HG03521 (cell line): ENCODE data around the gene SH3RF1.
"Not testable (repeated sequence)": the region's sequence is repeated elsewhere in the genome, so short reads cannot be mapped to it uniquely, and the experiment has no call there.

ENCODE experiments used
- ATAC-seq: cut with Tn5 transposase; IDR thresholded peaks from one replicate; pipeline ENCODE4 v1.9.1; 2021; ENCODE audit warnings: mild to moderate bottlenecking, moderate library complexity; ENCODE audit not compliant: unreplicated experiment

The SH3RF1 gene

GRCh38 chr4:169229571-169230028 is 41.2 kb downstream of the SH3RF1 start:
- ATAC-seq = no peak

- ATAC-seq = no peak
Observed at GRCh38 chr4:169228076-169228475, 42.7 kb downstream of the SH3RF1 start.

GRCh38 chr4:169226565-169226964 is 44.2 kb downstream of the SH3RF1 start:
- no peak for ATAC-seq

GRCh38 chr4:169225812-169226211 is 44.9 kb downstream of the SH3RF1 start:
- no peak for ATAC-seq

DNA sequence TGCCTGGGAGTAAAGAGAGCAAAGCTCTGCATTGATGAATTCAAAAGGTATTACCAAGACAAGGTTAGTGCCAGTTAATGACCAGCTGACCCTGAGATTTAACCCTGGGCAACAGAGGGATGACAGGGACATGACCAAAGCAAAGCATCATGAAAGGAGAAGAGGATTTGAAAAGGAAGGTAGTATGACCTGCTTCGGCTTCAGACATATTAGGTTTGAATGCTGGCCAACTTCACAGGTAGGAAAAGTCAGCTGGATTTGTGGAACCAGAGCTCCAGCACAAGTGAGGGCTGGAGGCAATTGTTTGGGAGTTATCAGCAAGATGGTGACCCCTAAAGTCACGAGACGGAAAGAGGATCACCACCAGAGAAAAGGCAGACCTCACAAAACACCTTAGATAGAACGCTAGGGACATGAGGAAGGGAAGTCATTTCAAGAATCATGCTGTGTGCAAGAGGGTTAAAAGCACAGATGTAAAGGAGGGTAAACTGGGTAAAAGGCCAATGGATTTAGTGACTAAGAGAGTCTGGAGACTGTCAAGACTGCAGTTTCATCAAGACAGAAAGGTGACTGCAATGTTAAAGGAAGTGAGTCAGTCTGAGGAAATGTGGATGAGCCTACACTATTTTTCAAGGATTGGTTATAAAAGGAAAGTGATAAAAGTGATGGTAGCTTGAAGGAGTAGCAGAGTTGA is 45.6 kb downstream of the SH3RF1 start:
- ATAC-seq = no peak

DNA sequence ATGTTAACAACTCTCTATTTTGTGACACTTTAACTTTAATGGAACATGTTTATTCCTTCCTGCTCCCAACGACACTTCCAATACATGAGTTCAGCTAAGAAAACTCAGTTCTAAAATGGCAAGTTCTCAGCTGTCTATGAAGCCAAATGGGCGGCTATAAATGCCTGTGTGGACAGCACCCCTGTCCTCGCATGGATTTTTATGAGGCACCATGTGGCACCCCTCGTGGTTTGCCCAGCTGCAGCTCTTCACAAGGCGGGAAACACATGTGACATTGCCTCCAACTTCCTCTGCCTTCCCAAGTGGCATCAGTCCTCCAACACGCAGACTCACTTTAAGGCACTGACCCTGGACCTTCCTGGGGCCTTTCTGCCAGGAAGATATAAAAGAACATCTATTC is 48.0 kb downstream of the SH3RF1 start:
- no peak for ATAC-seq

DNA sequence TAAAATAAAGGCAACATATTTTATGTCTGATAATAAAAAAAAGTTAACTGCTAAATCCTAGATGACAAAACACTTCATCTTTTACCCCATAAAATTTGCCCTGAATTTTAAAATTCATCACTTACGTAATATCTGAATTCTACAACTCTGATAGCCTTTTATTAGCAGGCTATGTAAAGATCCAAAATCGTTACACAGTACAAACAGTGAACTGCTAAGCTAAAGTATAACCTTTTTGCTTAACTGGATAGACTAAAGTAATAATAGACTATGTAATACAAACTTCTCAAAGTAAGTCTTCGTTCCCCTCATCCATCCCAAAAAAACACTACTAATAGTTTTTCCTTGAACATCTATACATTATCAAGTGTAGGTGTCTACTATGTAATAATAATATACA is 49.1 kb downstream of the SH3RF1 start:
- no peak for ATAC-seq

- ATAC-seq = no peak
Observed at GRCh38 chr4:169220854-169221411, 49.8 kb downstream of the SH3RF1 start.

- no peak for ATAC-seq
Observed at GRCh38 chr4:169220447-169220846, 50.3 kb downstream of the SH3RF1 start.

- ATAC-seq = no peak
Observed at GRCh38 chr4:169219440-169219839, 51.3 kb downstream of the SH3RF1 start.

DNA sequence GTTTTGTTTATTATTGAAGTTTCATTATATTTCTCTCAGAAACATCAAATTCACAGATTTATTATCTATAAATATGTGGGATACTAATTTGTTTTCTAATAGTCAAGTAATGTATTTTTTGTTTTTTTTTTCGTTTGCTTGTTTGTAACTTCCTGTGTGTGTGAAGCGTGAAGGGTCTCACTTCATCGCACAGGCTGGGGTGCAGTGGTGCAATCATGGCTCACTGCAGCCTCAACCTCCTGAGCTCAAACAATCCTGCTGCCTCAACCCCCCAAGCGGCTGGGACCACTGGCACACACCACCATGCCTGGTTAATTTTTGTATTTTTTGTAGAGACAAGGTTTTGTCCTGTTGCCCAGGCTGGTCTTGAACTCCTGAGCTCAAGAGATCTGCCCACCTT is 55.1 kb downstream of the SH3RF1 start:
- no peak for ATAC-seq

GRCh38 chr4:169212981-169213380 is 57.8 kb downstream of the SH3RF1 start:
- no peak for ATAC-seq

- ATAC-seq = peak; percentile 81
Observed at GRCh38 chr4:169210504-169211118, 60.1 kb downstream of the SH3RF1 start.

DNA sequence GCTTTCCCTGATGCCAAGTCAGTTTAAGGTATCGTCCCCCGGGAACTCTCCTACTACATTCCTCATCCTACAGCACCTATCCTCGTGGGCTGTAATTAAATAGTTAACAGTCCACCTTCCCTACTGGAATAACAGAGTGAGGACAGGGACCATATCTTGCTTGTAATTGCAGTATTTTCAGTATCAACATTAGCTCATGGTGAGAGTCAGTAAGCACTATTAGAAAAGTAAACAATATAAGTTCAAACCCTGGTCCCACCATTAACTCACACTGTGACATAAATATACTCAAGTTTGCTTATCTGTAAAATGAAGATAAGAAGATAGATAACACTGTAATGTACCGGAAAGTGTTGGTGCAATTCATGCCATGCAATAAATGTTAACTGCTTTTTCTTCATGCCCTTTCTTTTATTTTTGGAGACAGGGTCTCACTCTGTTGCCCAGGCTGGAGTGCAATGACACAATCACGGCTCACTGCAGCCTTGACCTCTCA is 61.3 kb downstream of the SH3RF1 start:
- no peak for ATAC-seq

- ATAC-seq = no peak
Observed at GRCh38 chr4:169208516-169208915, 62.2 kb downstream of the SH3RF1 start.

DNA sequence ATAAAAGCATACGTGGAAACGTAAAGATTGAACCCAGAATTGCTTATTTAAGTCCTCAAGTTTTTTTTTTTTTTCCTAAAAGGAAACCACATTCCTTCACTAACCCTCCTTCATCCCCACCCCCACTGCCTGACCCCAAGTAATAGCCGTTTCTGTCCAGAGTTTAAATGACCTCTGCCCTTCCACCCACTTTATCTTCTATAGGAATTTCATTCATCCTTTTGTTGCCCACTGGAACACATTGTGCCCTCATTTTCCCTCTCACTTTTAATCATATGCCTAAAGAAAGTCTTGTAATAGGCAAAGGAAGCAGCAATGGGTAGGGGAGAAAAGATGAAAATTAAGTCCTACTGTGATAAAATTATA is 62.7 kb downstream of the SH3RF1 start:
- ATAC-seq = no peak

DNA sequence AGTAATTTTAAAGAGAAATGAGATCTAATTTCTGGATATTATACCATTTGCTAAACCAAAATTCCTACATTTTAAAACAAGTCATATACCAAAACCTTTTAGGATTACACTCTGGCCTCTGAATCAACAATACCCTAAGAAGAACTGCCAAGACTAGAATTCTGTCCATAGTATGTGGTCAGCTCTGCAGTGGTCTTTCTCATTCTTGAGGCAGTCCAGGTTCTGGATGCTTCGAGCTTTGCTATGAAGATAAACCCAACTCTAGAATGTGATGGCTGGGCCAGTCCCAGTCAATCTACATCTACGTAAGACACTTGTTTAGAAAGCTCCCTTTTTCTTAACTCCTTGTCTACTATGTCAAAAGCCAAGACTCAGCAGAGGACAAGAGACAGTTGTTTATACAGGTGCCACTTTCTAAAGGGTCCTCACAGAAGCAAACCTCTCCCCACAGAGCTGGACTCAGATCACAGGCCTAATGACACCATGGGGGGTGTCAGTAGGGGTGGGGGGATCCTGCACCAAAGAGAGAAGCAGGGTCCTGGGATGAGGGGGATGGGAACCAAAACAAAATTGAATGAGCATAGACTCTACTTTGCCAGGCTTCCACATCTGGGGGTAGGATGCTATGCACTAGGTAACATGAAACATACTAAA is 63.2 kb downstream of the SH3RF1 start:
- ATAC-seq = no peak

- ATAC-seq = no peak
Observed at GRCh38 chr4:169205744-169206080, 65.0 kb downstream of the SH3RF1 start.

DNA sequence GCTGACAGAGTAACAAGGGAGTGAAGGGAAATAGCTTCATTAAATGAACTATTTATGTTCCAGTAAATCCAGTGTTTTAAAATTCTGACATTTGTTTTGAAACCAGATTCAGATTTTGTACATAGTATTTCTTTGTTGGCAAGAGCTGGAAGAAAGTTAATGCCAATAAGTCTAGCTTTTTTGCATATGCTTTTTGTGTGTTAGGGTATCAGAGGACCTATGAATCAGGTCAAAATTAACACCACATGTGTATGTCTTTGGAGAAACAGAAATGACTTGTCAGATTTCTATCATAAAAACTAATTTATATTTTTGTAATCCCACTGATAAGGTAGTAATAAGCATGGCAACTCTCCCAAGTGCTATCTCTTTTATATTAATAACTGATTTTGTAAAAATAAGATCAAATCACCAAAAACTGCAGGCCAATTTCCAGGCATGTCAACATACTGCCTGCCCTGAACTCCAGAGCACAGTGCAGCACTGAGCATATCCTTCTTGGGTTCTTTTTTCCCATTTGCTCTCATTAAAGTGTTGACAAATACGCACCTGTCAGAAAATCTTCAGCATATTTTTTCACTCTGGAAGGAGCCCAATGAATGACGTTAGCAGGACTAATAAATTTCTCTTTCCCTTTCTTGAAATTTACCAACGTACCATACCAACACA is 65.5 kb downstream of the SH3RF1 start:
- ATAC-seq = no peak

DNA sequence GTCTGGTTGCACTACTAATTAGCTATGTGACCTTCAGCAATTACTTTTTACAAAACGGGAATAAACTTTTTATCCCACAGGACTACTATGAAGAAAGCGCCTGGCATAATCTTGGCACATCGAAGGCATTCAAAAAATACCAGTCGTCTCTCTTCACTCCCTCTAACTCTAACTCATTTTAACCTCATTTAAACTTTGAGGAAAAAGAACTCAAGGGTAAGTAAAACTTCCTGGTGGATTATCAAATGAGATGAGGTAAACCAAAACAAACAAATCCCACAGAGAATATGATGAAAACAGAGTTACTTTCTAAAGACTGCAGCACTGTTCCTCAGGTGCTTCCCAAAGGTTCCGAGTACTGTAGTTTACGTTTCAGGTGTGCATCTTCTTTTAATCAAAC is 66.9 kb downstream of the SH3RF1 start:
- ATAC-seq = no peak

DNA sequence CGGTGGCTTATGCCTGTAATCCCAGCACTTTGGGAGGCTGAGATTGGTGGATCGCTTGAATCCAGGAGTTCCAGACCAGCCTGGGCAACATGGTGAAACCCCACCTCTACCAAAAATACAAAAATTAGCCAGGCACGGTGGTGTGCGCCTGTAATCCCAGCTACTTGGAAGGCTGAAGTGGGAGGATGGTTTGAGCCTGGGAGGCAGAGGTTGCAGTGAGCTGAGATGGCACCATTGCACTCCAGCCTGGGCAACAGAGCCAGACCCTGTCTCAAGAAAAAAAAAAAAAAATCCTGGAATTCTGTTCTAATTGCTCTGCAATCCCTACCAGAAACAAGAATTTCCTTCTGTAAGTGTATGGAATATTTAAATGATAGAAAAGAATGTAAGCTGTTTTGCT is 67.5 kb downstream of the SH3RF1 start:
- not testable (repeated sequence) for ATAC-seq
